LHCN-M2 (cell line): ENCODE results near the gene CATSPERD. TPM values are rescaled to one million over a fixed set of nuclear protein-coding genes. Genes with fewer than 3 reads are reported as not detected.

Source experiments
- DNase-seq: peaks from one replicate; pipeline ENCODE4 v3.0.0-alpha.2; 2012; ENCODE audit warnings: low read depth
- total RNA-seq: library from RNA; depleted of rRNA; stranded (reverse); fragments of >200 nt; gene quantifications from 2 replicates; pipeline ENCODE4 v1.2.3, GENCODE V29; 2014

The CATSPERD gene
- total RNA-seq, 1 experiment from 2014 or later, result not detected

DNA sequence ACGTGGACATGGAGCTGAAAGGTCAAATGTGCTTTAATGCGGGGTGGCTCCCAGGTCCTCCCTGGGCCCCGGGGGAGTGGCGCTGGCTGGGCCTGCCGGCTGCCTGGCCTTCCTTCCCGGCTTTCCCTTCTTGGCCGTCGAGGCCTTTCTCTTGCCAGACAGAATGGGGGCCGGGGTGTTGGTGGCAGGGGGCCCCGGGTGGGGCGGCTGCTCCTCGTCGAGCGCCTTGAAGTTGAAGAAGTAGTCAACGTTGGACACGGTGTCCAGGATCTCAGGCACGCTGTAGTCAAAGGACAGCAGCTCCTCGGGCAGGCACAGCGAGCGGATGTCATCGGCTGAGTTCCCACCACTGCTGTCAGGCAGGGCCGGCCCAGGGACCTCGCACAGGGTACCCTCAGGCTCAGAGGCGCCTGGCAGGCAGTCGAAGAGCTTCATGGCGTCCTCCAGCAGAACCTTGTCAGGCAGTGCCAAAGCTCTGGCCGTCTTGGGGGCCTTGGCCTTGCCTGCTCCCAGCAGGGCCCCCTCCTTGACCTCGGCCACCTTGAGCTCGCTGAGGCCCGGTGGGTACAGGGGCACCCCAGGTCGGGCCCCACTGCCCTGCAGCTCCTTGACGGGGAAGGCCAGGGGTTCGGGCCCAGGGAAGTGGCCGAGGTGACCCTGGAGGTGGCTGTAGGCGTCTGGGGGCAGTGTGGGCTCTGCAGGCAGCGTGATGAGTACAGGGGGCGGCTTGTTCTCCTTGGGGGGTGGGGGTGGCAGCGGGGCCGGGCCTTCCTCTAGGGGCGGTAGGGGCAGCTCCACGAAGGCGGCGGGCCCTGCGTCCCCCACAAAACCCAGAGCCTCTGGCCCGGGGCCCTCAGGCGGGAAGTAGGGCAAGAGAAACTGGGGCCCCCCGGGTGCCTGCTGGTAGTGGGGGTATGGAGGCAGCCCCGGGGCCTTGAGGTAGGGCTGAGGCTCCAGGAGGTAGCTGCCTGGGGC is 62.8 kb downstream of the CATSPERD start:
- DNase-seq, result no peak

DNA sequence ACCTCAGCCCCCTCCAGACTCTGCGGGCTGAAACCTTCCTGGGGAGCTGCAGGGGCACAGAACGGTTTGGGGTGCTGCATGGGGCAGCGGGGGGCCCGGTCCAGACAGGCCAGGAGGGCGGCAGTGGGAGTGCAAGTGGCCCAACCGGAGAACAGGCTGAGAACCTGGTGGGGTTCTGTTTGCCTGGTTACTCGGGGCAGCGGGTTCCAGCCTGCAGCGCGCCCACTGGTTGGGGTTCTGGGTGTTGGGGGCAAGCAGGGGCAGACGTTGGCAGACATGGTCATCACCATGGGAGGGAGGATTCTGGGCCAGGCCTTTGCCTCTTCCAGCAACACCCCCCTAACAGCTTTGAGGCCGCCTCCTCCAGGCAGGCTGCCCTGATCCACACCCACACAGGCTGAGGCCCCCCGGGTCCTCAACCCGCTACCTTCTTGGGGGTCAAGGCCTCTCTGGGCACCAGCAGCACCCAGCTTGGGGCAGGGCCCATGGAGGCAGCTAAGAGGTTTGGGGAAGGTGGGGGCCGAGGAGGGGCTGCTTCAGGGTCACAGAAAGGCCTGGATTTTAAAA is 64.2 kb downstream of the CATSPERD start, which contains the start of gene PRR22:
PRR22 (minus strand) TSS at position 166 of the 567 bp plus-strand sequence; CDS start at position 80, 86 bp downstream.
- no peak for DNase-seq

DNA sequence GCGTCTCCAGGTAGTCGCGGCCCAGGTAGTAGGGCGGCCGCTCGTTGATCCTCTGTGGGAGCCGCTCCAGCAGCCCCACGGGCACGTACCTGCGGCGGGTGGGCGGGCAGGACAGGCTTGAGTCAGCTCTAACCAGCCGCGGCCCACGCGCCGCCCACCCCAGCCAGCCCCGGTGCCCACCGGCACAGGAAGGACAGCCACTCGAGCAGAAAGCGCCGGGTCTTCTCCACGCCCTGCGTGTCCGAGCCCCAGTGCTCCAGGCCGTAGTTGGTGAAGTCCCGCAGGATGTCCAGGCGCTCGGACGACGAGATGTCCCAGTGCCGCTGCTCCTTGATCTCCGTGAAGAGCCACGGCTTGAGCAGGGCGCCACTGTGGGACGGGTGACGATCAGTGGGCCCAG is 65.0 kb downstream of the CATSPERD start:
- DNase-seq, result no peak

DNA sequence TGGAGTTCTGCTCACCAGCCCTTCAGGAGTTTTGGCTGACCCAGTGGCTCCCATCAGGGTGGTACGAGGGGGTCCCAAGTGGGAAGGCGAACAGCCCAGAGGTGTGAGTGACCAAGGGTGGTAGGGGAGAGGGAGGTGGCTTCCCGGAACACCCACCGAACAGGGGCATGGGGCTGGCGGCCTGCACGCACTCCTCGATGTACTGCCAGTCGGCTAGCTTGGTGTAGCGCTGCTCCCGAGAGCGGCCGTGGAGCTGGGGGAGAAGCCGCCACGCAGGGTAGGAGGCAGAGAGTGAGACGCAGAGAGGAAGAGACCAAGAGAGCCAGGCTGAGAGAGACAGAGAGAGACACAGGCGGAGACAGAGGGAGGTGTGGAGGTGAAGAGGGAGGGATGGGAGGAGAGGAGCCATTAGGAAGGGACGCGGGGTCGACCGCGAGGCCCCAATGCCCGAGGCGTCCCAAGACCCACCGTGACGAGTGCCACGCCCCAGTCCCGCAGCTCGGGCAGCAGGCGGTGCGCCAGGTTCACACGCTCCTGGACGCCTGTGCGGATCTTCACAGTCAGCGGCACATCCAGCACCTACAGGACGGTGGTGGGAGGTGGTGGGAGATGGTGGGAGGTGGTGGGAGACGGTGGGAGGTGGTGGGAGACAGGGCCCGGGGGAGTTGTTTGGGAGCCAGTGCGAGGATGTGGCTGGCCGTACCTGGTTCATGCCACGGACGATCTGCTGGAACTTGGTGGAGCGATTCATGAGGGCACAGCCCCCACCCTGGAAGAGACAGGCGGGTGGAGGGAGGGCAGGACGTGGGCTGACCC is 66.4 kb downstream of the CATSPERD start:
- no peak for DNase-seq

DNA sequence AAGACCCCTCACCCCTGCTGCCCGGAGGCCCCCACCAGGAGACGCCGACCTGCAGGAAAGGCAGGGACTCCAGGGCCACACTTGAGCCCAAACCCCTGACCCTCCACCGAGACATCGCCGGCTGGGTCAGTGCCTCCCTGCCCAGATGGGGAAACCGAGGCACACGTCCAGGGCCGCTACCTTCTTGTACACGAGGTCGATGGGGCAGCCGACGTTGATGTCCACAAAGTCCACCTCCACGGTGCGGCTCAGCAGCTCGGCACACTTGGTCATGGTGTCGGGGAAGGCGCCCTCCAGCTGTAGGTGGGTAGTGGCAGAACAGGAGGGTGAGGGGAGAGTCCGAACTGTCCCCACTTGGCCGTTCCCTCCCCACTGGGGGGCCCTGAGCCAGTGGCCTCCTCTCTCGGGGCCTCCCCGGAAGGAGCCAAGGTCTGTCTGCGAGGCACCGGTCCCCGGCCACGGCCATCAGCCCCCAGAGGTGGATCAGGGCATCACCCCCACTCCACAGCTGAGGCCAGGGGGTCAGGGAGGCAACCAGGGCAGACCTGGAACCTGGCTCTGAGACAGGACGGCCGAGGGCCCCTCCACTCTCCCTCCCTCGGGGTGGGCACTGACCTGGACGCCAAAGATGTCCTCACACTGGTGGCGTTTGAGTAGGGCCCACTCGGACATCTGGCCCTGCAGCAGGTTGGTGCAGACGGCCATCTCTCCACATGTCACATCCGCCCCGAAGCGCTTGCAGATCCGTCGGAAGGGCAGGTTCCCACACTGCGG is 67.2 kb downstream of the CATSPERD start:
- DNase-seq, result no peak

DNA sequence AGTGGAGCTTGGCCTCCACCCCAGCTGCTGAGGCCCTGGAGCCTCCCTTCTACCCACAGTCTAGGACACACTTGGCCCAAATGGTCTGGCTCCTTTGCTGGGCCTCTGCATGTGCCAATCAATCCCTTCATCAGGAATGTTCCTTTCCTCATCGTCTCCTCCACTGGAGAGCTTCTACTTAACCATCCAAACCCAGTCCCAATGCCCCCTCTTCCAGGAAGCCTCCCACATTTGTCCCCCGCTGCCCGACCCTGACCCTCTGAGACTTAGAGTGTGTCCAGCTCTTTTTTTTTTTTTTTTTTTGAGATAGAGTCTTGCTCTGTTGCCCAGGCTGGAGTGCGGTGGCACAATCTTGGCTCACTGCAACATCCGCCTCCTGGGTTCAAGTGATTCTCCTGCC is 68.0 kb downstream of the CATSPERD start:
- DNase-seq, result no peak

DNA sequence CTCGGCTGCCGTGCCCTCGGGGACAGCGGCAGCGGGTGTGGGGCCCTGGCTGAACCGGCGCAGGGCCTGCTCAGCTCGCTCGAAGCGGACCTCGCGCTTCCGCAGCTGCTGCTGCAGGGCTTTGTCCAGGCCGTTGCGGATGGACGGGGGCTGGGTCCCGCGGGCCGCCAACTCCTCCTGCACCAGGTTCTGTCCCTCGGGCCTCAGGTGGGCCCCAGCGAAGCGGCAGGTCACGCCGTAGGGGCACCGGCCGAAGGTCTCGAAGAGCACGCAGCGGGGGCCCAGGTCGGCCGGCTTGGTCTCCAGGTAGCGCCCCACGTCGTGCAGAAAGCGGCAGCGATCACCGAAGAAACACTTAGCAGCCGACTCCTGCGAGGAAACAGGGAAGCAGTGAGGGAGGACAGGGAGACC is 68.9 kb downstream of the CATSPERD start:
- DNase-seq, result no peak

DNA sequence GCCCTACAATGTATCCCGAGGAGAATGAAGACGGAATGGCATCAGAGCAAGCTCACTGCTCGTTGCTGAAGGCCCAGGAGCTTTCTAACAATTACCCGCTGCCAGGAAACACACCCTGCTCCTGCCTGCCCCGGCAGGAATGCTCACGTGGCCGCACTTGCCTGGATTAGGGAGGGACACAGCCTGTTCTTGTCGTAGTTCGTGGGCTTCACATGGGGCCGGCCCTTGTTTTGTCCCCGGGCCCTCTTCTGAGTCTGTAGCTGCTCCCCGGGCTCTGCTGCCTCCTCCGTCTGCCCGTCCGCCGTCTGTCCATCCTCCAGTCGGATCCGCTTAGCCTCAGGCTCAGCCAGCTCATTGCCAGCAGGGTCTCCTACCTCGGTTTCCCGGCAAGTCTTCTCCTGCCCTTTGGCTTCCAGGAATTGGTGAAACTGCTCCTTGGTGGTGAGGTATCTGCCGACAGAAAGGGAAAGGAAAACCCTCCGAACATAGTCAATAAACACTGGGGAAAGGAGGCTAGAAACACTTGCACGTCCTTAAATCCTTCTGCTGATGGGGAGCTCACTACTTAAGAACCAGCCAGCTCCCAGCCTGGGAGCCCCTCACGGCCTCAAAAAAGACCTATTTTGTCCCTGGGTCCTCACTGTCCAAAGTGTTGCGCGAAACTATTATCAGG is 69.6 kb downstream of the CATSPERD start:
- DNase-seq, result no peak

DNA sequence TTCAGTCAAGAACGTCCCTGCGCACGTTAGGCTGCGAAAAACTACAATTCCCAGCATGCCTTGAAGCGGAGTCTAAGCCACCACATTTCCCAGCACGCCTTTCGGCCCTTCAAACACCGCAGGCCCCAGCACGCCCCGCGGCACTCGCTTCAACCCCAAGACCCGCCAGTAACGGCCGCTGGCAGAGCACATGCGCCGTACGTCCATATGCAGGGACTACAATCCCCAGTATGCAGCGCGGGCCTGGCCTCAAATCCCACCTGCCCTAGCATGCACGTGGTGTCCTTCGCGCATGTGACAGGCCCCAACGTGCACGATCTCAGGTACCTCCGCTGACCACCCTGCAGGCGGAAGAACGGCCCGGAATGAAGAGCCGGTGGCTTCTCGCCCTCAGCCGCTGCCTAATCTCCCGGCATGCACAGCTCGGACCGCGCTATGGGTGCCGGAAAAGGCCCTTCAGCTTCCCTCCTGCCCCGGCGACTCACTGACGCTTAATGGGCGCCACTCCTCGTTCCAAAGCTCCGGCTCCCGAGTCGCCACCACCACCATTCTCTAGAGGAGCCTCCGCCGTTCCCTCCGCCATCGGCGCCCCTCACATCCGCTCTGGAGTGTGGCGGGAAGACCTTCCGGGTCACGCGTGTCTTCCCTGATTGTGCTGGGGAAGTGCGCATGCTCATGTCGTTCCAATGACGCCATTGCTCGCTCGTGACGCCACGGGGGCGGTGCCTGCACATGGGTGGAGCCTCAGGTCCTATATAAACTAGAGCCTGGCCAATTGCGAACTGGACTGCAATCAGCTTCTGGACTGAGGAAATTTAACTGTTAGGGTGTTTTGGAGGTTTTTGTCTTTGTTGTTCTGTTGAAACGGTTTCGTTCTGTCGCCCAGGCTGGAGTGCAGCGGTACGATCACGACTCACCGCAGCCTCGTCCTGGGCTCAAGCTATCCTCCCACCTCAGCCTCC is 70.4 kb downstream of the CATSPERD start, which contains the start of gene DUS3L:
DUS3L (minus strand) TSS at position 605 of the 962 bp plus-strand sequence; CDS start at position 583, 22 bp downstream.
- DNase-seq, result peak; percentile 96

DNA sequence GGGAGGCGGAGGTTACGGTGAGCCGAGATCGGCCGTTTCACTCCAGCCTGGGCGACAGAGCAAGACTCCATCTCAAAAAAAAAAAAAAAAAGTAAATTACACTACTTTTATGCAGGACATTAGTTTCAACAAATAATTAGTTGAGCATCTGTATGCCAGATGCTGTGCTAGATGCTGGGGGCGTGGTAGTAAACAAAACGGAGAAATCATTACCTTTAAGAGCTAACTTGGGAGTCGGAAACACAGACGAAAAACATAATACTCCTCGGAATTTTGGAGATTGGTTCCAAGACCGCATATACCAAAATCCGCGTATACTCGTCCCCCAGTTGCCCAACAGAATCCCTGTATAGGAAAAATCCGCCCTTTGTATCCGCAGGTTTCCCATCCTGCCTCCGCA is 71.8 kb downstream of the CATSPERD start:
- no peak for DNase-seq

DNA sequence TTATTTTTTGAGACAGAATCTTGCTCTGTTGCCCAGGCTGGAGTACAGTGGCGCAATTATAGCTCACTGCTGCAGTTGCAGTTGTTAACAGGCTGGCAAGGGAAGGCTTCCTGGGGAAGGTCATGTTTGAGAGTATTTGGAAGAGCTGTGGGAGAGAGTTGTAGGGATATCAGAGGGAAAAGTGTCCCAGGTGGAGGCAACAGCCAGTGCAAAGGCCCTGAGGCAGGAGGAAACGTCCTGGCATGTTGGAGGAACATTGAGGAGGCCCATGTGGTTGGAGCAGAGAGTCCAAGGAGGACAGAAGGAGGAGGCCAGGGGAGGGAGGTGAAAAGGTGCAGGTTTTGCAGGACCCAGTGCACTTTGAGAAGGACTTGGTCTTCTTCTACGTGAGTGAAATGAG is 72.8 kb downstream of the CATSPERD start:
- DNase-seq, result no peak

DNA sequence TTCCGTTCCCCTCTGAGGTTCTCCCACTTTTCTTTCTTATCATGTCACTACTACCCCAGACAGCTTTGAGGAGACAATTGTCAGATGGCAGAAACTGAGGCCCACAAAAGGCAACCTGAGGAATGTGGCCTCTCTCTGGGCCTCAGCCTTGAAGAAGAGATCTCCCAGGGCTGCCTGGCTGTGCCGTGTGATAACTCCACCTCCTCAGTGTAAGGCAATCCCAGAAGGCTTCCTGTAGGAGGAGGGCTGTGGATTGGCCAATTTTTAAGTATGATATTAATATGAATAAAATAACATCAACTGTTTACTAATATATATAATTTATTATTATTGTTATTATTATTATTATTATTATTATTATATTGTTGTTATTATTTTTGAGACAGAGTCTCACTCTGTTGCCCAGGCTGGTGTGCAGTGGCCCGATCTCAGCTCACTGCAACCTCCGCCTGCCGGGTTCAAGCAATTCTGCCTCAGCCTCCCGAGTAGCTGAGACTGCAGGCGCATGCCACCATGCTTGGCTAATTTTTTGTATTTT is 75.0 kb downstream of the CATSPERD start:
- no peak for DNase-seq

DNA sequence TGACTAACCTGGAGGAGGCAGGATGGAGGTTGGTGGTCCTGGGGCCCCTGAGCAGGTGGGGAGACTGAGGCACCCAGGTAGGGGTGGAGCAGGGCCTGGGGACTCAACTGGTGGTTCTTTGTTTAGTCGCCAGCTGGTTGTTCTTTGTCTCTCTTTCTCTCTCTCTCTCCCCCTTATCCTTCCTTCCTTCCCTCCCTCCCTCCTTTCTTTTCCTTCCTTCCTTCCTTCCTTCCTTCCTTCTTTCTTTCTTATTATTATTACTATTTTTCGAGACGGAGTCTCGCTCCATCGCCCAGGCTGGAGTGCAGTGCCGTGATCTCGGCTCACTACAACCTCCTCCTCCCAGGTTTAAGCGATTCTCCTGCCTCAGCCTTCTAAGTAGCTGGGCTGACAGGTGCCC is 77.8 kb downstream of the CATSPERD start:
- no peak for DNase-seq

DNA sequence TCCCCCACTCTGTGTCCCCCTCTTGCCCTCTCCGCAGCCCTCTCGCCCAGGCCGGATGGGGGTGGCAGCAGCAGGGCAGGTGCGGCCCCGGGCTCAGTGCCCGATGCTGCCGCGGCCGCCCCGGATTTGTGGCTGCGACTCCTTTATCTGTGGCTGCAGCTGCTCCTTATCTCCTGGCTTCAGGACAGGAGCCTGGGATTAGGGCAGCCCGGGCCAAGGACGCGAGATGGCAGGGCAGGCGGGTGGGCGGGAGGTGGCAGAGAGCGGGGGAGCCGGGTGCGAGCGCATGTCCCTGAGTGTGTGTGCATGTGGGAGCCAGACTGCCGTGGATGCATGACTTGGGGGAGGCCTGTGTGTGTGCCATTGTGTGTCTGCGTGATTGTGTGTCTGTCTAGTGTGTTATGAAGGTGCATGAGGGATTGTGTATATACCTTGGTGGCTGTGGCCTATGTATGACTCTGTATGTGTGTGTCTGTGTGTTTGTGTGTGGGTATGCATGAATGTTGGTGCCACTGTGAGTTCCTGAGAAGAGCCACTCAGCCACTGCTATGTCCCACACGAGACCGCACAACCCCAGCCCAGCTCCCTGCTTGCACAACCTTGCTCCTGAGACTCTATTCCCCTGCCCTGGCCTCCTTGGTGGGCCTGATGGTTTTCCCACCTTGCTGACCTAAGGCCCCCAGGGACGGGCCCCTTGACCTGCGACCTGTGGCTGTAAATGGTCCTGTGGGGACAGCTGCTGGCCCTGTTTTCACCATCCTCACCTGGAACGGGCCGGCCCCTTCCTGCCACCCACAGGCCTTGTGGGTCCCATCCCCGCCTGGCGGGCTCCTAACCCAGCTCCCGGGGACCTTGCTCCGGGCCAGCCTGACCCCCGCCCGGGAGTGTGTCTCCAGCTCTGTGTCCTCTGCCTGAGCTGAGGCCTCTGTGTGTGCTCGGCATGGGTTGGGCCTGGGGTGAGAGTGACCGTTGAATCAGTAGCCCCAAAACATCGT is 79.1 kb downstream of the CATSPERD start:
- no peak for DNase-seq

DNA sequence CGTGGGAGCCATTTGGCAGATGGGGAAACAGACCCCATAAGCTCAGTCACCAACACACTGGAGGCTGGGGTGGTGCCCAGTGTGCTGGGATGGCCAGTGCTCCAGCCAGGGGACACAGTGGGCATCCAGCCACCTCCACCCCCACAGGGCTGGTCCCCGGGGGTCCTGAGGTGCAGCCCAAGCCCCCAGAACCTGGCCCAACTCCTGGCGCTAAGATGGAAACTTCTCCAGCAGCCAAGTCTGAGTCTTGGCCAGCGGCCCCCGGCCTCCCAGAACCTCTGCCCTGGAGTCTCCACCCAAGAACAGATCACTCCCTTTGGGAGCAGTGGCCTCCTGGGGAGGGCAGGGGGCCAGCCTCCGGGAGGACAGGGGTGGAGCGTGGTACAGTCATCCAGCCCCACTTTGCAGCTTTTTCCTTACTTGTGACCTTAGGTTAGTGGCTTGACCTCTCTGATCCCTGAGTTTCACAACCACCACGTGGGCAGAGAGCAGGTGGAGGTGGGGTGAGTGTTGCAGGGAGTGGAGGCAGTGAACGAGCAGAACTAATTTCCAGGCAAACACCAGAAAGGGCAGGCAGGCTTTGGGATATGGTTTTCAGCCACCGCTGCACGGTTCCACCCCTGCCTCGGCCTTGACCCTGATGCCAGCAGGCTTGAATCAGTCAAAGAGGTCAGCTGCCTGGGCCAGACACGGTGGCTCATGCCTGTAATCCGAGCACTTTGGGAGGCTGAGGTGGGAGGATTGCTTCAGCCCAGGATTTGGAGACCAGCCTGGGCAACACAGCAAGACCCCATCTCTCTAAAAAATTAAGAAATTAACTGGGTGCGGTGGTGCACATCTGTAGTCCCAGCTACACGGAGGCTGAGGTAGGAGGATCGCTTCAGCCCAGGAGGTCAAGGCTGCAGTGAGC is 80.2 kb downstream of the CATSPERD start:
- no peak for DNase-seq

DNA sequence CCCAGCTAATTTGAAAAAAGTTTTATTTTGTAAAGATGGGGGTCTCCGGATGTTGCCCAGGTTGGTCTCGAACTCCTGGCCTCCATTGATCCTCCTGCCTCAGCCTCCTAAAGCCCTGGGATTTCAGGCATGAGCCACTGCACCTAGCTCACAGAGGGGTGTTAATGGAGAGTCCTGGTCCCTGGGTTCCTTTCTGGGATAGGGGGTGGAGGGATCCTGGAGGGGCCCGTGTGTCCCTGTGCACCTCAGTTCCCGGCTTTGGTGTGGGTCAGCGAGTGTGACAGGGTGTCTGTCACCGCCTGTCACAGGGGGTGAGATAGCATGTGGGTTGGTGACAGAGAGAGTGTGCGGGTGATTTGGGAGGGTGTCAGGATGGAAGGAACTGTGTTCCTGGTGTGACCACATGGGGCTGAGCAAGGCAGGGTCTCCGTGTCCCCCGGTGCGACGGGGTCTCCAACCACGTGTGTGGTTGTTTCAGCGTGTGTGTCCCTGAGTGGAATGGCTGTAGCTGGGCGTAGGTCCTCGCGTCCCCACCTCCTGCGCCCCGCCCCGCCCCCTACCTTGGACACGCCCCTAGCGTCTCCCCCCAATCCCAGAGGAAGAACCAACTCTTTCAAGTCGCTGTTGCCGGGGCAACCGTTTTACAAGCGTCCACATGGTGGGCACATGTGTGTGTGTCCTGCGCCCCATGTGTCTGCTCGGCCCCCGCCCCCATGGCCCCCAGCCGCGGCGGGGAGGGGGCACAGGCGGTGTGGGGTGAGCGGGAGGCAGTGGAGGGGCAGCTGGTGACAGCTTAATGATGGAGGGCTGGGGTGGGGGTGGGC is 81.6 kb downstream of the CATSPERD start:
- peak; percentile 35 for DNase-seq
